CD4-positive, CD25-positive, alpha-beta regulatory T cell (primary cell): ENCODE measurements around the gene RFX8. TPM values are rescaled to one million over a fixed set of nuclear protein-coding genes. Genes with fewer than 3 reads are reported as not detected.

ENCODE experiments used
- ATAC-seq, 2 donors: fragments of 150-1000 bp; cut with Tn5 transposase; one replicate each; pipeline ENCODE4 v1.10.0; 2021; ENCODE audit warnings: low read depth in 2 of 2, moderate number of reproducible peaks in 2 of 2, moderate library complexity in 1 of 2
- DNase-seq, 3 donors: peaks; one replicate each; pipeline versions ENCODE4 v3.0.0 to v3.0.0-alpha.2; 2012 to 2022; ENCODE audit warnings: mixed read lengths in 1 of 3
- H3K27ac ChIP-seq: one replicate; pipeline ENCODE4 v1.7.0; 2013; ENCODE audit warnings: mild to moderate bottlenecking, low read length; ENCODE audit not compliant: insufficient read depth, poor library complexity, severe bottlenecking
- H3K27me3 ChIP-seq: one replicate; pipeline ENCODE4 v1.7.0; 2013; ENCODE audit warnings: low read length; ENCODE audit not compliant: control insufficient read depth, insufficient read depth
- H3K36me3 ChIP-seq: one replicate; pipeline ENCODE4 v1.7.0; 2013; ENCODE audit warnings: mild to moderate bottlenecking, low read length, moderate library complexity; ENCODE audit not compliant: control insufficient read depth, insufficient read depth
- H3K4me1 ChIP-seq: 2 replicates; pipeline ENCODE4 v1.7.0; 2013; ENCODE audit warnings: mild to moderate bottlenecking, low read length; ENCODE audit not compliant: insufficient read depth, control insufficient read depth, poor library complexity, severe bottlenecking
- H3K4me3 ChIP-seq: one replicate; pipeline ENCODE4 v1.7.0; 2013; ENCODE audit warnings: low read depth, mild to moderate bottlenecking, low read length, moderate library complexity
- H3K9me3 ChIP-seq, 2 experiments: 1 replicate in 1 of 2; 2 replicates in 1 of 2; pipeline ENCODE4 v1.7.0; 2013; ENCODE audit warnings: low read length in 2 of 2, mild to moderate bottlenecking in 1 of 2, moderate library complexity in 1 of 2; ENCODE audit not compliant: control insufficient read depth in 2 of 2
- H3K27ac Mint-ChIP-seq, 3 donors: one replicate each; pipeline ENCODE4 v1.8.0; 2020 to 2022; ENCODE audit warnings: mild to moderate bottlenecking in 3 of 3, mixed read lengths in 3 of 3, moderate library complexity in 2 of 3
- H3K27me3 Mint-ChIP-seq: one replicate; pipeline ENCODE4 v1.8.0; 2022; ENCODE audit warnings: mild to moderate bottlenecking, mixed read lengths
- H3K36me3 Mint-ChIP-seq: one replicate; pipeline ENCODE4 v1.8.0; 2020; ENCODE audit warnings: mixed read lengths
- H3K4me1 Mint-ChIP-seq, 4 donors: one replicate each; pipeline ENCODE4 v1.8.0; 2020 to 2022; ENCODE audit warnings: mixed read lengths in 4 of 4, mild to moderate bottlenecking in 1 of 4
- H3K4me3 Mint-ChIP-seq, 4 donors: one replicate each; pipeline ENCODE4 v1.8.0; 2020 to 2022; ENCODE audit warnings: mild to moderate bottlenecking in 4 of 4, mixed read lengths in 4 of 4, moderate library complexity in 3 of 4
- H3K9me3 Mint-ChIP-seq, 7 donors: one replicate each; pipeline ENCODE4 v1.8.0; 2020 to 2022; ENCODE audit warnings: mixed read lengths in 7 of 7, mild to moderate bottlenecking in 3 of 7, moderate library complexity in 2 of 7
- polyA plus RNA-seq, 4 donors: library from polyadenylated mRNA; unstranded; fragments of 300-500 nt; fragmentation: Illumina TruSeq; gene quantifications; one replicate each; pipeline ENCODE4 v1.2.3, GENCODE V29; 2021
- total RNA-seq: library from RNA; stranded (reverse); gene quantifications from one replicate; pipeline ENCODE4 v1.2.3, GENCODE V29; 2022

RFX8 gene
- total and polyA plus RNA-seq, 5 donors from 2014 or later = 0.16 to 5.5 (median 0.50) TPM; not detected in 2

DNA sequence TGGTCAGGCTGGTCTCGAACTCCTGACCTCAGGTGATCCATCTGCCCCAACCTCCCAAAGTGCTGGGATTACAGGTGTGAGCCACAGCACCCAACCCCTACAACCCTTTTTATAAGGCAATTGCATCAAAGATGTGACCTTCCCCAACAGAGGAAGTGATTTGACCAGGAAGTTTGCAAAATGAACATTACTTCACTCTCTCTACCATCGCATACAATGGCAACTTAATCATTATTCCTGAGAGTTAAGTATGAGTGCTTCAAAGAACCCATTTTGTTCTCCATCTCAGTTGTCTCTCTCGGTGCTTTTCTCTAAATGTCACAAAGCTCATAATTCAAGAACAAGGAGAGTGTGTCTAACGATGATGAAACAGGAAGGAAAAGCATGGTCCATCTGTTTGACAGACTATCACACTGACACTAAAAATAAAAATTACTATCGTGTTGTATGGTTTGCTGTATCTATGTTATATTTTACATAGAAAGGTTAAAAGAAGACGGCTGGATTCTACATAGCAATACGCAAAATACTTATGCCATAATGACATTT lies 69.5 kb downstream of the RFX8 start:
- Mint-ChIP-seq H3K36me3 (no peaks in the 10 kb centered on the region), H3K27me3 (peaks cover 18% of the 10 kb centered on the region), H3K4me3 (no peak overlapping the region), H3K27ac (no peak overlapping the region), H3K4me1 (peaks cover 0 to 8% (median 2%) of the 10 kb centered on the region in 4 donors), H3K9me3 (peaks cover 0 to 2% (median 0%) of the 10 kb centered on the region in 7 donors)
- DNase-seq (no peak), ATAC-seq (no peak)
- H3K4me3 ChIP-seq = no peak overlapping the region
- H3K36me3 ChIP-seq = no peaks in the 10 kb centered on the region
- no peaks in the 10 kb centered on the region for H3K4me1 ChIP-seq
- no peaks in the 10 kb centered on the region for H3K9me3 ChIP-seq
- no peaks in the 10 kb centered on the region for H3K27me3 ChIP-seq
- no peak overlapping the region for H3K27ac ChIP-seq

DNA sequence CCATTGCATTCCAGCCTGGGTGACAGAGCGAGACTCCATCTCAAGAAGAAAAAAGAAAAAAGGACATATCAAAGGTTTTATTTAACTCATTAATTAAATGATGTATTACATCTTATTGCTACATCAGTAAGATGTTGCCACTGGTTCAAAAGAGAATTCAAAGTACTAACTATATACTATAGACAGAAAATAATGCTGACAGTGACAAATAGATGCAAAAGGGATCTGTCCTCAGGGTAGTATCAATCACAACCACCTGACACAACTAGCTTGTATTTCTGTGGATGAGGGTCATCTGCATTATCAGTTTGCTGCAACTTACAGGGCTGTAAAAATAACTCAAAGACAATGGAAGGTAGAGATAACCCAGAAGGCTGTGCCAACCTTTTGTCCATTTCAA lies 71.2 kb downstream of the RFX8 start:
- H3K36me3 Mint-ChIP-seq = no peaks in the 10 kb centered on the region
- H3K4me3 Mint-ChIP-seq = no peak overlapping the region
- H3K9me3 Mint-ChIP-seq = no peaks in the 10 kb centered on the region
- peaks cover 25% of the 10 kb centered on the region for H3K27me3 Mint-ChIP-seq
- Histone ChIP-seq H3K27ac (no peak overlapping the region), H3K4me3 (no peak overlapping the region), H3K36me3 (no peaks in the 10 kb centered on the region), H3K4me1 (no peaks in the 10 kb centered on the region), H3K9me3 (no peaks in the 10 kb centered on the region), H3K27me3 (peaks cover 2% of the 10 kb centered on the region)
- no peak for DNase-seq
- H3K4me1 Mint-ChIP-seq = peaks cover 0 to 8% (median under 1%) of the 10 kb centered on the region in 4 donors
- ATAC-seq = no peak
- no peak overlapping the region for H3K27ac Mint-ChIP-seq

GRCh38 chr2:101402630-101403029 lies 72.3 kb downstream of the RFX8 start:
- no peak for DNase-seq
- H3K27me3 Mint-ChIP-seq = peaks cover 26% of the 10 kb centered on the region
- H3K36me3 ChIP-seq = no peaks in the 10 kb centered on the region
- no peak for ATAC-seq
- no peaks in the 10 kb centered on the region for H3K36me3 Mint-ChIP-seq
- H3K4me3 Mint-ChIP-seq = no peak overlapping the region
- peaks cover 0 to 13% (median under 1%) of the 10 kb centered on the region in 4 donors for H3K4me1 Mint-ChIP-seq
- no peaks in the 10 kb centered on the region for H3K9me3 ChIP-seq
- peaks cover 2% of the 10 kb centered on the region for H3K27me3 ChIP-seq
- H3K4me1 ChIP-seq = no peaks in the 10 kb centered on the region
- no peak overlapping the region for H3K4me3 ChIP-seq
- no peak overlapping the region for H3K27ac Mint-ChIP-seq
- no peaks in the 10 kb centered on the region for H3K9me3 Mint-ChIP-seq
- no peak overlapping the region for H3K27ac ChIP-seq

- no peaks in the 10 kb centered on the region for H3K36me3 ChIP-seq
- Mint-ChIP-seq H3K27me3 (peaks cover 30% of the 10 kb centered on the region), H3K4me3 (no peak overlapping the region), H3K36me3 (no peaks in the 10 kb centered on the region), H3K4me1 (peaks cover 0 to 16% (median 3%) of the 10 kb centered on the region in 4 donors), H3K27ac (peak overlapping the region in 1 of 3 donors; percentile 49), H3K9me3 (no peaks in the 10 kb centered on the region)
- H3K27ac ChIP-seq = no peak overlapping the region
- H3K27me3 ChIP-seq = peaks cover 2% of the 10 kb centered on the region
- DNase-seq (no peak), ATAC-seq (no peak)
- no peaks in the 10 kb centered on the region for H3K4me1 ChIP-seq
- no peaks in the 10 kb centered on the region for H3K9me3 ChIP-seq
- no peak overlapping the region for H3K4me3 ChIP-seq
Observed at GRCh38 chr2:101401906-101402305, 73.0 kb downstream of the RFX8 start.

DNA sequence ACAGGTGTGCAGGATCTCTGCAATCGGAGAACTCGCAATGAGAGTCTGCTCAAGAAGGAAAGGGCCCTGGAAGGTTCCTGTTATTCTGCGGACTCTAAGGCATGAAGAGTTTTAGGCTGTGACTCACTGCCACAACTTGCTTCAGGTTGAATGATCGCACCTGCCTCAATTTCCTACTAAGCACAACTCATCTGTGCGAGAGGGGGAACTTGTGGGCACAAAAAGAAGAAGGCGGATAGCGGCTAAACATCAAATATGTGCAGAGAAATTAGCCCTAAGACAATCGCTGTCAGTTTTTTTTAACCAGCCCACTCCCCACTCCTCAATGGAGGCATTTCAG lies 73.6 kb downstream of the RFX8 start:
- Histone ChIP-seq H3K4me3 (no peak overlapping the region), H3K36me3 (no peaks in the 10 kb centered on the region), H3K27me3 (peaks cover 2% of the 10 kb centered on the region), H3K27ac (no peak overlapping the region), H3K9me3 (no peaks in the 10 kb centered on the region), H3K4me1 (no peaks in the 10 kb centered on the region)
- H3K4me3 Mint-ChIP-seq = no peak overlapping the region
- DNase-seq = no peak
- no peaks in the 10 kb centered on the region for H3K36me3 Mint-ChIP-seq
- H3K9me3 Mint-ChIP-seq = no peaks in the 10 kb centered on the region
- H3K4me1 Mint-ChIP-seq = peaks cover 0 to 17% (median 3%) of the 10 kb centered on the region in 4 donors
- ATAC-seq = no peak
- peak overlapping the region in 1 of 3 donors; percentile 49 for H3K27ac Mint-ChIP-seq
- H3K27me3 Mint-ChIP-seq = peaks cover 31% of the 10 kb centered on the region

DNA sequence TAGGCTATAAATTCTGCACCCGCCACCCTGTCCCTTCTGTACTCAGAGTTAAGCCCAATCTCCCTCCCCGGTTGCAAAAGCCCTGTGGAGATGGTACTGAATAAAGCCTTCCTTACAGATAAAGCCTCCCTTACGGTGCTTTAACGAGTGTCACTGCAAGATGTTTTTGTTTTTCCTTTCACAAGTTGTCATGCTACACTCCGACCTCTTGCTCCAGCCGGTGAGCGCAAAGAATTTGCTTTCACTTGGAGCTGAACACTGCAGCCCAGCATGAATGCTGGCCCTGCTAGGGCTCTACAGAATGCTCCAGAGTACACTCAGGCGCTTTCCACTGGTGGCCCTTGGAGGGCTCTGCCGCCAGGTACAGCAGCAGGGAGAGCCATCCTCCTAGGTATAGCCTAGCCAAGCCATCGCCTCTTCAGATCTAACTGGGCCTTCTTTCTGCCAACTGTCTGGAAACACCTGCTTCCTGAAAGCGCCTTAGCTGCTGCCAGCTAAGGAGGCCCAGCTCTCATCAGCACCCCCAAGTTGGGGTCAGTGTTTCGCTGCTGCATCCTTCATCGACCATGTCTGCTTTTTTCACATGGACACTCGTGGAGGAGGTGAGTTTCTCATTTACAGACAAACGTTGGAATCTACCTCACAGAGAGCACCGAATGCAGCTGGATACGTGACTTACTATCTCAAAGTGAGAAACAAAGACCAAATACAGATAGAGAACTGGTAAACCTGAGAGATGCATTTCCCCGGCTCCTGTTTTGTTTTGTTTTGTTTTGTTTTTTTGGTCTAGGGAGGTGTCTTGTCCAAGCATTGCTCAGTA lies 74.2 kb downstream of the RFX8 start:
- no peak overlapping the region for H3K4me3 ChIP-seq
- Mint-ChIP-seq H3K4me3 (no peak overlapping the region), H3K27me3 (peaks cover 36% of the 10 kb centered on the region), H3K27ac (no peak overlapping the region), H3K4me1 (peaks cover 0 to 18% (median 3%) of the 10 kb centered on the region in 4 donors), H3K9me3 (no peaks in the 10 kb centered on the region), H3K36me3 (no peaks in the 10 kb centered on the region)
- ATAC-seq (no peak), DNase-seq (no peak)
- H3K27ac ChIP-seq = no peak overlapping the region
- H3K36me3 ChIP-seq = no peaks in the 10 kb centered on the region
- peaks cover 2% of the 10 kb centered on the region for H3K27me3 ChIP-seq
- H3K9me3 ChIP-seq = no peaks in the 10 kb centered on the region
- no peaks in the 10 kb centered on the region for H3K4me1 ChIP-seq

- no peak for DNase-seq
- no peak overlapping the region for H3K27ac ChIP-seq
- no peaks in the 10 kb centered on the region for H3K4me1 ChIP-seq
- no peaks in the 10 kb centered on the region for H3K9me3 ChIP-seq
- Mint-ChIP-seq H3K9me3 (no peaks in the 10 kb centered on the region), H3K27me3 (peaks cover 36% of the 10 kb centered on the region), H3K36me3 (no peaks in the 10 kb centered on the region), H3K4me3 (no peak overlapping the region), H3K27ac (no peak overlapping the region), H3K4me1 (peaks cover 0 to 13% (median 2%) of the 10 kb centered on the region in 4 donors)
- peaks cover 2% of the 10 kb centered on the region for H3K27me3 ChIP-seq
- no peak overlapping the region for H3K4me3 ChIP-seq
- ATAC-seq = no peak
- no peaks in the 10 kb centered on the region for H3K36me3 ChIP-seq
Observed at GRCh38 chr2:101400048-101400447, 74.9 kb downstream of the RFX8 start.
